ENCODE measurements around the gene SHISA3. TPM values are rescaled to one million over a fixed set of nuclear protein-coding genes. Genes with fewer than 3 reads are reported as not detected.

Gene SHISA3
- total RNA-seq: 4.3 and 46.2 TPM in 2 replicates

GRCh38 chr4:42396752-42397634 is at the start of gene SHISA3:
Gene SHISA3 (plus strand): TSS chr4:42397488. CDS start chr4:42398057, 569 bp downstream.

Other genes starting within 250 kb of the SHISA3 start
- not detected in 2 replicates for gene BEND4, start 244.8 kb upstream of the SHISA3 start, total RNA-seq